ENCODE data around the gene TATDN2.

Gene TATDN2

DNA sequence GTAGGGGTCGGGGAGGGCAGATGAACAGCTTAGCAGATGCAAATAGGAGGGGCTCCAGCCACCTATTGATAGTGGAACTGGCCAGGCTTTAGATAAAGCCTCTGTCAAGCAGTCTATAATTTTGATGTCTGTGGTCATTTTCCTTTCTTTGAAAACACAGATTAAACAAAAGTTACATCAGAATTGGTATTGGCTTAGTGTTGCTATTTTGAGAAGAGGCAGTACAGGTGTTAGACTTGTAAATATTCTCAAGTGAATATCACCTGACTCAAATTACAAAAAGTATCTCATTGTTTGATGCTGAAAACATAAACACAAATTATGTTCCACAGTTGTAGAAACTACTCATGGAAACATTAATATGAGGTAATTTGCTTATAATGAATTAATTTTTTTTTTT is 26.3 kb downstream of the TATDN2 start:
- H3K27me3 ChIP-seq (ENCODE audit: insufficient read depth, low read length, poor library complexity) = no peaks in the 10 kb centered on the region
- no peaks in the 10 kb centered on the region for H3K4me1 ChIP-seq (ENCODE audit: insufficient read depth, low read length)
- no peak overlapping the region for H3K27ac ChIP-seq (ENCODE audit: low read length)
- no peaks in the 10 kb centered on the region for H3K9me3 ChIP-seq (ENCODE audit: insufficient read depth, low read length, severe bottlenecking)
- H2AFZ ChIP-seq (ENCODE audit: low read depth, low read length) = no peak overlapping the region
- peaks cover 85% of the 10 kb centered on the region for H3K79me2 ChIP-seq (ENCODE audit: insufficient read depth, low read length)
- no peak overlapping the region for H3K4me3 ChIP-seq (ENCODE audit: low read depth in 1 of 2, low read length in 2 of 2)
- ATAC-seq (ENCODE audit: insufficient read depth, low read depth) (no peak), DNase-seq (no peak)
- peaks cover 64% of the 10 kb centered on the region for H4K20me1 ChIP-seq (ENCODE audit: insufficient read depth, low read length)
- H3K36me3 ChIP-seq (ENCODE audit: insufficient read depth, low read length) = peaks cover 95% of the 10 kb centered on the region
- TF ChIP-seq EZH2 (IDR thresholded peaks at IDR 0.05; ENCODE audit: borderline replicate concordance, low read depth, low read length, severe bottlenecking) = no peak
- TF ChIP-seq, protein P1, sequence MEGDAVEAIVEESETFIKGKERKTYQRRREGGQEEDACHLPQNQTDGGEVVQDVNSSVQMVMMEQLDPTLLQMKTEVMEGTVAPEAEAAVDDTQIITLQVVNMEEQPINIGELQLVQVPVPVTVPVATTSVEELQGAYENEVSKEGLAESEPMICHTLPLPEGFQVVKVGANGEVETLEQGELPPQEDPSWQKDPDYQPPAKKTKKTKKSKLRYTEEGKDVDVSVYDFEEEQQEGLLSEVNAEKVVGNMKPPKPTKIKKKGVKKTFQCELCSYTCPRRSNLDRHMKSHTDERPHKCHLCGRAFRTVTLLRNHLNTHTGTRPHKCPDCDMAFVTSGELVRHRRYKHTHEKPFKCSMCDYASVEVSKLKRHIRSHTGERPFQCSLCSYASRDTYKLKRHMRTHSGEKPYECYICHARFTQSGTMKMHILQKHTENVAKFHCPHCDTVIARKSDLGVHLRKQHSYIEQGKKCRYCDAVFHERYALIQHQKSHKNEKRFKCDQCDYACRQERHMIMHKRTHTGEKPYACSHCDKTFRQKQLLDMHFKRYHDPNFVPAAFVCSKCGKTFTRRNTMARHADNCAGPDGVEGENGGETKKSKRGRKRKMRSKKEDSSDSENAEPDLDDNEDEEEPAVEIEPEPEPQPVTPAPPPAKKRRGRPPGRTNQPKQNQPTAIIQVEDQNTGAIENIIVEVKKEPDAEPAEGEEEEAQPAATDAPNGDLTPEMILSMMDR (IDR thresholded peaks at IDR 0.05; ENCODE audit: borderline replicate concordance, extremely low read depth, low read length, poor library complexity, severe bottlenecking) = no peak
- H3K9ac ChIP-seq (ENCODE audit: low read depth, low read length) = no peak overlapping the region
- no peak overlapping the region for H3K4me2 ChIP-seq (ENCODE audit: insufficient read depth, low read length)

DNA sequence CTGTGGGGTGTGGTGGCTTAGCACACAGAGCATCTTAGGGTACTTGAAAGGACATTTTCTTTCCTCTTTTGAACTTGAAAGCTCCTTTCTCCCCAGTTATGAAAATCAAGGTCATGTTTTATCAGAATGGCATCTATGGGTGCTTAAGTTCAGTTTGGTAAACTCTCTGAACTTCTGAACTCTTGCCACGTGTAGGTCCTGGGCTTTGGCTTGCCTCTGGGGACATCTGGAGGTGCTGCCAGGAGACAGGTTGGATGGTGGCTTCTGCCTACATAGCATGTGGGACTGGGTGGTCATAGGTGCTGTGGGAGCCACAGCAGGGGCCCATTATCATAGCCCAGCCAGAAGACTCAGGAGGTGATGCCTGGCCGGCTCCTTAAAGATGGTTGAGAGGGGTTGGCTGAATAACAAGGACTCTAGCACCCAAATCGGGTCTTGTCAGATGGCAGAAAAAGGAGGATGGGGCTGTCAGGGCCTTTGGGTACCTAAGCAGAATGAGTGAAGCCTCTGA is 28.9 kb downstream of the TATDN2 start:
- peaks cover 59% of the 10 kb centered on the region for H3K79me2 ChIP-seq (ENCODE audit: insufficient read depth, low read length)
- peaks cover 52% of the 10 kb centered on the region for H4K20me1 ChIP-seq (ENCODE audit: insufficient read depth, low read length)

DNA sequence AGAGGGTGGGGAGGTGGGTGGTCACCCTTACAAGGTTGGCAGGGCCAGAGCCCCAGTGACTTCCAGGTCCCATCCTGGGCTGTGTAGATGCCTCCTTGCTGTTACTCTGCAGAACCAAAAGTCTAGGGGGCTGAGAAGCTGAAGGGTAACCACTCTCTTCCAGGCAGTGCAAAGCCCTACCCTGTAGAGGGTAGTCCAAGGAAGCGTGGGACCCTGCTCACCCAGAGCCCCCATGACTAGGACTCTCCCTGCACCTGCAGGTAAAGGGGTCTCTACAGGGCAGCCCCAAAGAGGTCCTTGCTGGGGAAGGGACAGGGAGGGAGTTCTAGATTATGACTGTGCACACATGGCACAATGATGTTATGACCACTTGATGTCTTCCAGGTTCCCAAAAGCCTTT is 30.2 kb downstream of the TATDN2 start:
- no peak overlapping the region for H3K27ac ChIP-seq (ENCODE audit: low read length)
- no peaks in the 10 kb centered on the region for H3K4me1 ChIP-seq (ENCODE audit: insufficient read depth, low read length)
- no peaks in the 10 kb centered on the region for H3K27me3 ChIP-seq (ENCODE audit: insufficient read depth, low read length, poor library complexity)
- DNase-seq (no peak), ATAC-seq (ENCODE audit: insufficient read depth, low read depth) (no peak)
- no peak overlapping the region for H2AFZ ChIP-seq (ENCODE audit: low read depth, low read length)
- no peak overlapping the region for H3K9ac ChIP-seq (ENCODE audit: low read depth, low read length)
- H3K79me2 ChIP-seq (ENCODE audit: insufficient read depth, low read length) = peaks cover 46% of the 10 kb centered on the region
- H3K36me3 ChIP-seq (ENCODE audit: insufficient read depth, low read length) = peaks cover 92% of the 10 kb centered on the region
- H3K9me3 ChIP-seq (ENCODE audit: insufficient read depth, low read length, severe bottlenecking) = no peaks in the 10 kb centered on the region
- no peak overlapping the region for H3K4me3 ChIP-seq (ENCODE audit: low read depth in 1 of 2, low read length in 2 of 2)
- no peak for TF ChIP-seq EZH2 (IDR thresholded peaks at IDR 0.05; ENCODE audit: borderline replicate concordance, low read depth, low read length, severe bottlenecking)
- TF ChIP-seq, protein P1 (IDR thresholded peaks at IDR 0.05; ENCODE audit: borderline replicate concordance, extremely low read depth, low read length, poor library complexity, severe bottlenecking) = no peak
- peaks cover 43% of the 10 kb centered on the region for H4K20me1 ChIP-seq (ENCODE audit: insufficient read depth, low read length)
- H3K4me2 ChIP-seq (ENCODE audit: insufficient read depth, low read length) = no peak overlapping the region

More for the DNA sequence above, 28.9 kb downstream of the TATDN2 start:
- no peak overlapping the region for H3K4me2 ChIP-seq (ENCODE audit: insufficient read depth, low read length)
- H3K27ac ChIP-seq (ENCODE audit: low read length) = no peak overlapping the region
- H3K9ac ChIP-seq (ENCODE audit: low read depth, low read length) = no peak overlapping the region
- TF ChIP-seq EZH2 (IDR thresholded peaks at IDR 0.05; ENCODE audit: borderline replicate concordance, low read depth, low read length, severe bottlenecking) = no peak
- TF ChIP-seq, protein P1 (IDR thresholded peaks at IDR 0.05; ENCODE audit: borderline replicate concordance, extremely low read depth, low read length, poor library complexity, severe bottlenecking) = no peak
- no peaks in the 10 kb centered on the region for H3K9me3 ChIP-seq (ENCODE audit: insufficient read depth, low read length, severe bottlenecking)
- no peaks in the 10 kb centered on the region for H3K27me3 ChIP-seq (ENCODE audit: insufficient read depth, low read length, poor library complexity)
- ATAC-seq (ENCODE audit: insufficient read depth, low read depth) (no peak), DNase-seq (no peak)
- no peaks in the 10 kb centered on the region for H3K4me1 ChIP-seq (ENCODE audit: insufficient read depth, low read length)
- no peak overlapping the region for H2AFZ ChIP-seq (ENCODE audit: low read depth, low read length)
- no peak overlapping the region for H3K4me3 ChIP-seq (ENCODE audit: low read depth in 1 of 2, low read length in 2 of 2)
- peaks cover 93% of the 10 kb centered on the region for H3K36me3 ChIP-seq (ENCODE audit: insufficient read depth, low read length)
